ENCODE data around the gene FPR2.
"Not testable (repeated sequence)": the region's sequence is repeated elsewhere in the genome, so short reads cannot be mapped to it uniquely, and the experiment has no call there.

The FPR2 gene

GRCh38 chr19:51760697-51761356, at the start of gene FPR2:
TSS of gene FPR2 (plus strand) at chr19:51761180. CDS start at chr19:51768659, 7,479 bp downstream.
- DNase-seq = no peak

- no peak for DNase-seq
These were observed 49.3 kb upstream of the FPR2 start for GRCh38 chr19:51711702-51712101.

- peak; percentile 50 for DNase-seq
These were observed 48.4 kb upstream of the FPR2 start for GRCh38 chr19:51712461-51713081.

- DNase-seq = no peak
These were observed 47.4 kb upstream of the FPR2 start for GRCh38 chr19:51713319-51714285.

GRCh38 chr19:51714848-51715247, 46.1 kb upstream of the FPR2 start:
- no peak for DNase-seq

GRCh38 chr19:51715850-51716249, 45.1 kb upstream of the FPR2 start:
- no peak for DNase-seq

GRCh38 chr19:51716925-51717324, 44.1 kb upstream of the FPR2 start:
- no peak for DNase-seq

DNA sequence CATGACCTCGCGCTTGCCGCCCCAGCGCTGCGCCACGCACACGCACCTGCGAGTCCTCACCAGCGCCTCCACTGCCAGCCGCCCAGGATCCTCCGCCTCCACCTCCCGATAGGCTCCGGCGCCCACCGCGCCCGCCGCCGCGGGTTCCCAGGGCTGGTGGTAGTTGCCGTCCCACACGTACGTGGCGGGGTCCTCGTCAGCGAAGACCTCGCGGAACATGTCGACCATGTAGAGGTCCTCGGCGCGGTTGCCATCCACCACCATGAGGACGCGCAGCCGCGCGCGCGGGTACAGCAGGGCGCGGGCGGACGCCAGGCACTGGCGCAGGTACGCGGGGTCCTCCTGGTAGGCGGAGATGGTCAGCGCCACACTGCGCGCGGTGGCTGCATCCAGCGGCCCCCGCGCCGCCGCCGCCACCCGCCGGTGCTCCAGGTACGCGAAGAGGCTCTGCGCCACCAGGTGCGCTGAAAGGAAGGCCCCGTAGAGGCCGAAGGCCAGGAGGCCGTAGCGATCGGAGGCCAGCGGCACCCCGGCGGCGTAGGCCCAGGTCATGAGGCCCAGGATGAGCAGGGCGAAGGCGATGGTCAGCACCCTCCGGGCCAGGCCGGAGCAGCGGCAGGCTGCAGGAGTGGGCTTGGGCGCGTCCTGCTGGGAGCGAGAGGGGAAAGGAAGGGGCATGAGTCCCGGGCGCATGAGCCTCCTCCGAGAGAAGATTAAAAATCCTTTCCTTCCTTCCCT, 41.6 kb upstream of the FPR2 start:
- DNase-seq = no peak

DNA sequence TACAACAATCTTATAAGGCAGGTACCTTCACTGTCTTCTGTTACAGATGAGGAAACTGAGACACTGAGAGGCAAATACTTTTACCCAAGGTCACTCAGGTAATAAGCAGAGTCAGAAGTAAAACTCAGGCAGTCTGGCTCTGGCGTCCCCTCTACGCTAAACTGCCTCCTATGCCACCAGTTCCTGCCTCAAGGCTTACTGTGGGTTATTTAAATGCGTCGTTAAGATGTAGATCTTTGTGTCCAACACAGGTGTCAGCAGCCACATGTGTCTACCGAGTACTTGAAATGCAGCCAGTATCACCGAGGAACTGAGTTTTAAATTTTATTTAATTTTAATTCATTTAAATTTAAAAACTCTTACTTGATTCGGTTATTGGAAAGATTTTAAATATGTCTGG, 39.1 kb upstream of the FPR2 start:
- no peak for DNase-seq

DNA sequence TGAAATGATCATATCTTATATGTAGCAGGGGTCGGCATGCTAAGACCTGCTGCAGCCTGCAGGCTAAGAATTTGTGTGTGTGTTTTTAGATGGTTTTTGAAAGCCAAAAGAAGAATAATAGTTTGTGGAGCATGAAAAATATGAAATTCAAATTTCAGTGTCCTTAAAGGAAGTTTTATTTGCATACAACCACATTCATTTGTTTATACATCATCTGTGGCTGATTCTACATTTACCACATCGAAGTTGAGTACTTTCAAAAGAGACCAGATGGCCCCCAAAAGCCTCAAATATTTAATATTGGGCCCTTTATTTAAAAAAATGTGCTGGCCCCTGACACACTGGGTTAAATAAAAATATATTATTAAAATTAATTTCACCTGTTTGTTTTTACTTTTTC, 38.5 kb upstream of the FPR2 start:
- no peak for DNase-seq

DNA sequence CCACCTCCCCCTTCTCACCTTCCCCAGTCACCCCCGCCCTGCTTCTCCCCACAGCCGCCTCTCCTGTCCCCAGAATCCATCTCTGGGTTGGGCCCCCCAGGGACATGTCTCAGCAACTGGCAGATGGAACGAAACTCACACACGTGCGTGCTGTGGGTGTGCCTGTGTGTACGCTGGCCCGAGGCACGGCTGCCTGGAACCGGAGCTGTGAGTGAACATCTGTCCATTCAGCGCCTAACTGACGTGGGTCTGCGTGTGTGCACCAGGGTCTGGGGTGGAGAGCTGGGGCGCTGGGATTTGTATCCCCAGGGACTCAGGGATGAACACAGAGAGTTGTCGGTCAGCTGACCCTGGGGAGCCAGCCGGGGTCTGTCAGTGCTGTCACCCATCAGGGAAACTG, 36.4 kb upstream of the FPR2 start:
- DNase-seq = no peak

GRCh38 chr19:51726049-51726448, 34.9 kb upstream of the FPR2 start:
- DNase-seq = peak; percentile 85

GRCh38 chr19:51727349-51727880, 33.6 kb upstream of the FPR2 start:
- no peak for DNase-seq

GRCh38 chr19:51729781-51730180, 31.2 kb upstream of the FPR2 start:
- peak; percentile 65 for DNase-seq

DNA sequence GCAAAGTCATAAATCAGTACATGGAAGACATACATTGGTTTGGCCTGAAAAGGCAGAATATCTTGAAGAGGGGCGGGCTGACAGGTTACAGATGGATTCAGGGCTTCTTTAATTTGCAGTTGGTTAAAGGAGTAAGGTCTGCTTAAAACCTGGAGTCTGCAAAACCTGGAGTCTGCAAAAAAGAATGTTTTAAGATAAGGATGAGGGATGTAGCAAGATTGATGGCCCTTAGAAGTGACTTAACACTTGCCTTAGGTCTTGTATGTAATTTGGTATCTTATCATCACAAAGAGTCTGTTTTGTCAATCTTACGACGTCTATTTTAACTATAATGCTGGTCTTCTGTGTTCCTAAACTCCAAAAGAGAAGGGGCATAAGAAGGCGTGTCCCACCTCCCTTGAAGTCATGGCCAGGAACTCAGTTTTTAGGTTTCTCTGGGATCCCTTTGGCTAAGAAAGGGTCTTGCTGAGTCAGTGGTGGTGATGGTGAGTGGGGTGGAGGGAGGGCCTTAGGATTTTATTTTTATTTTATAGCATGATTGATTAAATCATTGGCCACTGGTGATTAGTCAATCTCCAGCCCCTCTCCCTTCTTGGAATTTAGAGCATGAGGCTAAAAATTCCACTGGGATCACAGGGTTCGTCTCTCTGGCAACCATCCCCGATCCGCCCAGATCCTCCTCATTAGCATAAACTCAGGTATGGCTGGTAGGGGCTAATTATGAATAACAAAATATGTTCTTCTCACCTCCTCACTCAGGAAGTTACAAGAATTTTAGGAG, 27.0 kb upstream of the FPR2 start:
- DNase-seq = peak; percentile 44

- DNase-seq = peak; percentile 87
These were observed 25.1 kb upstream of the FPR2 start for GRCh38 chr19:51735759-51736449.

DNA sequence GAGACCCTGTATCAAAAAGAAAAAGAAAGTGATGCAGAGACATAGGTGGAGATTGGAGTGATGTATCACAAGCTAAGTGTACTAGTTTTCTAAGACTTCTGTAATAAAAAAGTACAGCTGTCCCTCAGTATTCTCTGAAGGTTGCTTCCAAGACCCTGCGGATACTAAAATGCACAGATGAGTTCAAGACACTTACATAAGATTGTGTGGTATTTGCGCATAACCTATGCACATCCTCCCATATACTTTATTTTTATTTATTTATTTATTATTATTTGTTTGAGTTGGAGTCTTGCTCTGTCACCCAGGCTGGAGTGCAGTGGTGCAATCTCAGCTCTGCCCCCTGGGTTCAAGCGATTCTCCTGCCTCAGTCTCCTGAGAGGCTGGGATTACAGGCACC, 23.6 kb upstream of the FPR2 start:
- no peak for DNase-seq

GRCh38 chr19:51737924-51738323, 23.1 kb upstream of the FPR2 start:
- DNase-seq = peak; percentile 31

GRCh38 chr19:51738523-51738922, 22.5 kb upstream of the FPR2 start:
- not testable (repeated sequence) for DNase-seq

- DNase-seq = no peak
These were observed 21.3 kb upstream of the FPR2 start for GRCh38 chr19:51739466-51740213.
